Bronchial epithelial cell (primary cell): ENCODE measurements around the gene SGTA. TPM values are rescaled to one million over a fixed set of nuclear protein-coding genes. Genes with fewer than 3 reads are reported as not detected.

Source experiments
- DNase-seq: peaks from one replicate; pipeline ENCODE4 v3.0.0-alpha.2; 2010; ENCODE audit warnings: low read depth
- FAIRE-seq: peaks from 2 replicates; lab custom pipeline; 2011; peaks lifted over from hg19 to GRCh38; lab: Jason Lieb, UNC
- H3K27me3 ChIP-seq: 2 replicates; pipeline ENCODE4 v1.5.1; 2011; ENCODE audit warnings: low read length; ENCODE audit not compliant: control insufficient read depth, insufficient read depth
- H3K36me3 ChIP-seq: 2 replicates; pipeline ENCODE4 v1.5.1; 2011; ENCODE audit warnings: low read length; ENCODE audit not compliant: control insufficient read depth, insufficient read depth
- H3K4me3 ChIP-seq: 2 replicates; pipeline ENCODE4 v1.5.1; 2011; ENCODE audit warnings: mild to moderate bottlenecking, low read depth, low read length, control low read depth
- total RNA-seq: library from RNA; depleted of rRNA; stranded (reverse); fragments of >200 nt; gene quantifications from 2 replicates; pipeline ENCODE4 v1.2.1, GENCODE V29; 2014
- TF ChIP-seq, protein P1 (sequence below): IDR thresholded peaks from 2 replicates; pipeline ENCODE4 v1.5.1; 2011; ENCODE audit warnings: mild to moderate bottlenecking, moderate library complexity, low read length, control low read depth, inconsistent platforms; ENCODE audit not compliant: insufficient read depth, severe bottlenecking

Gene SGTA
- total RNA-seq, 1 donor from 2014 or later = 19.7 TPM

DNA sequence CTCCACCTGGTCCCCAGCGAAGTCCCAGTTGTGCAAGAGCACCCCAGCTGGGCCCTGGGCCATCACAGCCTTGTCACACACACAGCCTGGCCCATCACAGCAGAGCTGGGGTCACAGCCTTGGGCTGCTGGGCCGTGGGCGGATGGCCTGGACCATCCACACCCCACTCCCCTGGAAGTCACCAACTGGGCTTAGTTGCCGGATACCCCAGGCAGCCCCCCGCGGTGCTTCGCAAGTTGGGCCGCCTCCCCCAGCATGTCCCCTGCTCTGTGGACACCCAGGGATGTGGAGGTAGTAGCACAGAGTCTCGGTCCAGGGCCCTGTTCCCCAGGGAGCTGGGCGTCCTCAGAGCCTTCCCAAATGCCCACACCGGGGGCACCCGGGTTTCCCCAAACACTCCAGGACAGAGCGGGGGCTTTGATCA is 32.1 kb upstream of the SGTA start:
- FAIRE-seq = no peak
- Histone ChIP-seq H3K36me3 (peaks cover 13% of the 10 kb centered on the region), H3K27me3 (no peaks in the 10 kb centered on the region), H3K4me3 (no peak overlapping the region)
- DNase-seq = no peak
- TF ChIP-seq, protein P1, sequence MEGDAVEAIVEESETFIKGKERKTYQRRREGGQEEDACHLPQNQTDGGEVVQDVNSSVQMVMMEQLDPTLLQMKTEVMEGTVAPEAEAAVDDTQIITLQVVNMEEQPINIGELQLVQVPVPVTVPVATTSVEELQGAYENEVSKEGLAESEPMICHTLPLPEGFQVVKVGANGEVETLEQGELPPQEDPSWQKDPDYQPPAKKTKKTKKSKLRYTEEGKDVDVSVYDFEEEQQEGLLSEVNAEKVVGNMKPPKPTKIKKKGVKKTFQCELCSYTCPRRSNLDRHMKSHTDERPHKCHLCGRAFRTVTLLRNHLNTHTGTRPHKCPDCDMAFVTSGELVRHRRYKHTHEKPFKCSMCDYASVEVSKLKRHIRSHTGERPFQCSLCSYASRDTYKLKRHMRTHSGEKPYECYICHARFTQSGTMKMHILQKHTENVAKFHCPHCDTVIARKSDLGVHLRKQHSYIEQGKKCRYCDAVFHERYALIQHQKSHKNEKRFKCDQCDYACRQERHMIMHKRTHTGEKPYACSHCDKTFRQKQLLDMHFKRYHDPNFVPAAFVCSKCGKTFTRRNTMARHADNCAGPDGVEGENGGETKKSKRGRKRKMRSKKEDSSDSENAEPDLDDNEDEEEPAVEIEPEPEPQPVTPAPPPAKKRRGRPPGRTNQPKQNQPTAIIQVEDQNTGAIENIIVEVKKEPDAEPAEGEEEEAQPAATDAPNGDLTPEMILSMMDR = no peak

- no peak for DNase-seq
- TF ChIP-seq, protein P1 = no peak
- FAIRE-seq = no peak
- Histone ChIP-seq H3K27me3 (no peaks in the 10 kb centered on the region), H3K4me3 (no peak overlapping the region), H3K36me3 (peaks cover 16% of the 10 kb centered on the region)
Measured at GRCh38 chr19:2814426-2814825, 31.4 kb upstream of the SGTA start.

- TF ChIP-seq, protein P1 = no peak
- H3K27me3 ChIP-seq = no peaks in the 10 kb centered on the region
- H3K4me3 ChIP-seq = no peak overlapping the region
- FAIRE-seq (no peak), DNase-seq (no peak)
- H3K36me3 ChIP-seq = peaks cover 16% of the 10 kb centered on the region
Measured at GRCh38 chr19:2813235-2814160, 30.4 kb upstream of the SGTA start.

DNA sequence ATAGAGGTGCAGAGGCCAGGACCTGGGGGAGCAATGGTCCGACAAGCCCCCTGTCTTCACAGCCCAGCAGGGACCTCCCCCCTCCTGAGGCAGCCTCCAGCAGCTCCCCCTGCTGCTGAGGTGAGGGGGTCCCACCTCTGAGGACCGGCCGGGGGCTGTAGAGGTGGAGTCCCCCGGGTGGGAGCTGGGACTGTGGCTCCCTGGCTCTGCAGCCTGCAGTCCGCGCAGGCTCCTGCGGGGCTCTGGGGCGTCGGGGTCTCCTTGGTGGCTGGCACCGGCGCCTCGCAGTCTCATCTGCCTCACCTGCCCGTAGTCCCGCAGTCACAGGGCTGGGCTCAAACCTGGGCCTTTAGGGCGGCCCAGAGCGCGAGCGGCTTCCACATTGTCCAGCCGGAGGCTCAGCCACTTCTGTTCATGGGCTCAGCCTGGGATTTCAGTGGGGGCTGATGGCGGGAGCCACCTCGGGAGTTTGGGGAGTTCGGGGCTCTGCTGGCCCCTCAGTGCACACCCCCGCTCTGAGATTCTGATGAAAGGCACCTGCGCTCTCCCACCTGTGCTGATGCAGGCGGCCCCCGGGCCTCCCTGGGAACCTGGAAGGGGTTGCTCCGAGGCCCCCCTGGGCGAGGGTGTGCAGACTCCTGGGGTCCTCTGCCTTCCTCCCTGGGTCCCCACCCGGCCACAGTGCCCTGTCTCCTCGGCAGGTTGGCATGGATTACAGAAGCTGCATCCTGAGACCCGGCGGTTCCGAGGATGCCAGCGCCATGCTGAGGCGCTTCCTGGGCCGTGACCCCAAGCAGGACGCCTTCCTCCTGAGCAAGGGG is 29.6 kb upstream of the SGTA start:
- DNase-seq (no peak), FAIRE-seq (no peak)
- Histone ChIP-seq H3K27me3 (no peaks in the 10 kb centered on the region), H3K4me3 (no peak overlapping the region), H3K36me3 (peaks cover 18% of the 10 kb centered on the region)
- TF ChIP-seq, protein P1 = no peak

DNA sequence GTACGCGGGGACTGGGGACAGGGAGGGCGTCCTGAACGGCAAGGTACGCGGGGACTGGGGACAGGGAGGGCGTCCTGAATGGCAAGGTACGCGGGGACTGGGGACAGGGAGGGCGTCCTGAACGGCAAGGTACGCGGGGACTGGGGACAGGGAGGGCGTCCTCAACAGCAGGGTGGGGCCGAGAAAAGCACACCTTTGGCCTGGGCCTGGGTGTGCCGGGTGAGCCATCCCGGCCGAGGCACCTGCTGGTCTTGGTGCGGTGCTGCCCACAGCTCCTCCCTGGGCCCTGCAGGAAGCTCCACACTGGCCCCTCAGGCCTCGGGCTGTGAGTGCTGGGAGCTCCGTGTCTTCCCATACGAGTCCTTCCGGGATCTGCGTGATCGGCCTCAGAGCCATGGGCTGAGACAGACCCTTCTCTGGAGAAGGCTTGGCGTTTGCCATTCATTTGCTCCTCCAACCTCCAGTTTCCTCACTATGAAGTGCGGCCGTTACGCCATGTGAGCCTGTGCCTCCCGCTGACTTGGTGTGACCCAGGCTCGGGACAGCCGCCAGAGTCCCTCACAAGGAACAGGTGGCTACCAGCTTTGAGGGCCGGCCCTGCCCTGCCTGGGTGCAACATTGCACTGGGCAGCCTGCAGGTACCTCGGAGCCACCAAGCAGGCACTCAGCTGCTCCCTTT is 28.8 kb upstream of the SGTA start:
- H3K36me3 ChIP-seq = peaks cover 20% of the 10 kb centered on the region
- no peaks in the 10 kb centered on the region for H3K27me3 ChIP-seq
- H3K4me3 ChIP-seq = no peak overlapping the region
- DNase-seq (no peak), FAIRE-seq (no peak)
- TF ChIP-seq, protein P1 = no peak
